Astrocyte (in vitro differentiated cells and primary cell): ENCODE measurements around the gene RASGRP3.

Experiments used
- CTCF ChIP-seq: IDR thresholded peaks from 2 replicates; pipeline ENCODE4 v1.5.1; 2011; ENCODE audit warnings: low read depth, mild to moderate bottlenecking, inconsistent platforms, low read length, moderate library complexity; ENCODE audit not compliant: insufficient read depth
- EZH2 ChIP-seq: IDR thresholded peaks from 2 replicates; pipeline ENCODE4 v1.6.1; 2012; ENCODE audit warnings: mild to moderate bottlenecking, low read length, inconsistent platforms; ENCODE audit not compliant: insufficient read depth

- no peak for TF ChIP-seq CTCF
- no peak for TF ChIP-seq EZH2
These were observed 34.7 kb downstream of the RASGRP3 start for GRCh38 chr2:33511141-33511540.
